PC-9 (cell line): ENCODE measurements around the gene CDH18. TPM values are rescaled to one million over a fixed set of nuclear protein-coding genes. Genes with fewer than 3 reads are reported as not detected.

Source experiments
- BruUV-seq: library from RNA; stranded (reverse); fragments of 400-500 nt; replicated peaks from 2 replicates; lab custom pipeline; 2021; lab: Mats Ljungman, UMichigan
- CTCF ChIA-PET: fragments of 300-600 bp; sonication (Branson Sonifier 250); formaldehyde crosslinking; loops from one replicate; lab custom pipeline; 2022; ENCODE audit warnings: antibody characterized with exemption; lab: Charles Lee
- POLR2A ChIA-PET: fragments of 300-600 bp; sonication (Branson Sonifier 250); formaldehyde crosslinking; loops from one replicate; lab custom pipeline; 2022; ENCODE audit warnings: antibody characterized with exemption; ENCODE audit not compliant: unreplicated experiment; lab: Charles Lee
- DNase-seq, 2 experiments: peaks; one replicate each; pipeline versions ENCODE4 v3.0.0 to v3.0.0-alpha.2; 2015 to 2022; ENCODE audit warnings: mixed read lengths in 1 of 2
- H2AFZ ChIP-seq: fragments of 200-600 bp; sonication (generic); 2 replicates; pipeline ENCODE4 v1.8.1; 2017; ENCODE audit warnings: antibody characterized with exemption
- H3F3A ChIP-seq: fragments of 200-600 bp; sonication (generic); 2 replicates; pipeline ENCODE4 v1.8.1; 2017; ENCODE audit warnings: antibody characterized with exemption, mild to moderate bottlenecking, low read depth; ENCODE audit not compliant: insufficient read depth
- H3K27ac ChIP-seq: fragments of 200-600 bp; sonication (generic); 2 replicates; pipeline ENCODE4 v1.6.1; 2016; ENCODE audit warnings: mixed run types
- H3K27me3 ChIP-seq: fragments of 200-600 bp; sonication (generic); 2 replicates; pipeline ENCODE4 v1.6.1; 2016; ENCODE audit warnings: low read depth, mixed run types; ENCODE audit not compliant: insufficient read depth
- H3K36me3 ChIP-seq: fragments of 200-600 bp; sonication (generic); 2 replicates; pipeline ENCODE4 v1.6.1; 2016; ENCODE audit warnings: low read depth, mixed run types
- H3K4me1 ChIP-seq: fragments of 200-600 bp; sonication (generic); replicated peaks from 2 replicates; pipeline ENCODE4 v1.6.1; 2016; ENCODE audit warnings: mixed run types; ENCODE audit not compliant: insufficient read depth
- H3K4me2 ChIP-seq: fragments of 200-600 bp; sonication (generic); 2 replicates; pipeline ENCODE4 v1.6.1; 2017; ENCODE audit warnings: mixed run types
- H3K4me3 ChIP-seq: fragments of 200-600 bp; sonication (generic); 2 replicates; pipeline ENCODE4 v1.6.1; 2016; ENCODE audit warnings: mixed run types
- H3K79me2 ChIP-seq: fragments of 200-600 bp; sonication (generic); 2 replicates; pipeline ENCODE4 v1.6.1; 2017; ENCODE audit warnings: low read depth, mixed run types
- H3K9me2 ChIP-seq: fragments of 200-600 bp; sonication (generic); 2 replicates; pipeline ENCODE4 v1.8.1; 2017; ENCODE audit warnings: mild to moderate bottlenecking; ENCODE audit not compliant: insufficient read depth
- H3K9me3 ChIP-seq: fragments of 200-600 bp; sonication (generic); 2 replicates; pipeline ENCODE4 v1.8.1; 2016; ENCODE audit warnings: low read depth; ENCODE audit not compliant: insufficient read depth
- H4K20me1 ChIP-seq: fragments of 200-600 bp; sonication (generic); 2 replicates; pipeline ENCODE4 v1.8.1; 2017; ENCODE audit not compliant: insufficient read depth
- EZH2 ChIP-seq: fragments of 200-600 bp; sonication (generic); IDR thresholded peaks from 2 replicates; pipeline ENCODE4 v1.8.0; 2017; ENCODE audit warnings: antibody characterized with exemption, low read depth
- intact Hi-C: fragments of 100-400 bp; cut with micrococcal nuclease; formaldehyde crosslinking; loops from one replicate; pipeline ENCODE4 v1.10.0; 2022; ENCODE audit not compliant: unreplicated experiment
- total RNA-seq: library from RNA; stranded (reverse); gene quantifications from 2 replicates; pipeline ENCODE4 v1.2.3, GENCODE V29; 2021
- TF ChIP-seq, protein P1 (sequence below): fragments of 200-600 bp; sonication (generic); conservative IDR thresholded peaks from 2 replicates; pipeline ENCODE4 v1.6.1; 2017; ENCODE audit warnings: mixed run types, antibody characterized with exemption, mild to moderate bottlenecking, moderate library complexity

Gene CDH18
- total RNA-seq, 1 experiment from 2014 or later: not detected

DNA sequence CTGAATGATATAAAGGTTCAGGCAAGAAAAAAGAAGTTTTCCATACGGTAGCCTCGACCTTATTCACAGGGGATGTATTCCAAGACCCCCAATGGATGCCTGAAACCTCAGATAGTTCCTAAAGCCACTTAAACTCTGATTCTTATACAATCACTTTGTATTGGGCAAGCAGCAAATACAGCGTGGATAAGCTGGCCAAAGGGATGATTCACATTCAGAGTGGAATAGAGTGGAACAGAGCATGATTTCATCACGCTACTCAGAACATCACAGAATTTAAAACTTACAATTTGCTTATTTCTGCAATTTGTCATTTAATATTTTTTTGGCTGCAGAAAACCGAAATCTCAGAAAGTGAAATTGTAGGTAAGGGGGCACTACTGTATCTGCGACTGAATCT is 40.5 kb upstream of the CDH18 start:
- Histone ChIP-seq H3K4me3 (no peak overlapping the region), H3K79me2 (no peaks in the 10 kb centered on the region), H3K36me3 (no peaks in the 10 kb centered on the region), H3F3A (no peaks in the 10 kb centered on the region), H3K27me3 (no peaks in the 10 kb centered on the region), H3K9me3 (no peaks in the 10 kb centered on the region), H4K20me1 (no peaks in the 10 kb centered on the region), H3K9me2 (no peaks in the 10 kb centered on the region), H3K4me2 (no peak overlapping the region), H3K27ac (no peak overlapping the region), H2AFZ (no peak overlapping the region), H3K4me1 (no peaks in the 10 kb centered on the region)
- CTCF ChIA-PET: no interaction called here
- POLR2A ChIA-PET: no interaction called here
- intact Hi-C loops: no loop called here
- DNase-seq: no peak
- no TSS peak for BruUV-seq
- TF ChIP-seq, protein P1, sequence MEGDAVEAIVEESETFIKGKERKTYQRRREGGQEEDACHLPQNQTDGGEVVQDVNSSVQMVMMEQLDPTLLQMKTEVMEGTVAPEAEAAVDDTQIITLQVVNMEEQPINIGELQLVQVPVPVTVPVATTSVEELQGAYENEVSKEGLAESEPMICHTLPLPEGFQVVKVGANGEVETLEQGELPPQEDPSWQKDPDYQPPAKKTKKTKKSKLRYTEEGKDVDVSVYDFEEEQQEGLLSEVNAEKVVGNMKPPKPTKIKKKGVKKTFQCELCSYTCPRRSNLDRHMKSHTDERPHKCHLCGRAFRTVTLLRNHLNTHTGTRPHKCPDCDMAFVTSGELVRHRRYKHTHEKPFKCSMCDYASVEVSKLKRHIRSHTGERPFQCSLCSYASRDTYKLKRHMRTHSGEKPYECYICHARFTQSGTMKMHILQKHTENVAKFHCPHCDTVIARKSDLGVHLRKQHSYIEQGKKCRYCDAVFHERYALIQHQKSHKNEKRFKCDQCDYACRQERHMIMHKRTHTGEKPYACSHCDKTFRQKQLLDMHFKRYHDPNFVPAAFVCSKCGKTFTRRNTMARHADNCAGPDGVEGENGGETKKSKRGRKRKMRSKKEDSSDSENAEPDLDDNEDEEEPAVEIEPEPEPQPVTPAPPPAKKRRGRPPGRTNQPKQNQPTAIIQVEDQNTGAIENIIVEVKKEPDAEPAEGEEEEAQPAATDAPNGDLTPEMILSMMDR: no peak
- no peak for TF ChIP-seq EZH2

DNA sequence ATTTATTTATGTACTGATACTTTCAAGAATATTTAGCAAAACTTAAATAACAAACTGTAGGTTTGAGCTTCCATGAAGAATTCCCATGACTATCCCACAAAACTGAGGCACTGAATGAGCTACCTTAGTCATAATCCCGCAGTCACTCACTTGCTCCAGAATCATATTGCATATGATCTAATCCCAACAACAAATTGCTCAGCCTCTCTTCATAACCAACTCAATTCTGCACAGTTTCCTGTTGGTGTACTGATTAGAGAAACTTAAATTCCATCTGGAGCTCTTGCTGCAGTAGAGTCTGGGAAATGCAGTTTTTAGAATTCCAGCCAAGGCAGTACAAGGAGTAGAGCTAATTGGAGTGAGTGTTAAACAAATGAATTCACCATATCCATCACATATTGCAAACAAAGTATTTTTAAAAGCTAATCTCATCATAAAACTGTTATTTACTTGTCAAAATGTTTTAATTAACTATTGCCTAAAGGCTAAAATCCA is 35.7 kb upstream of the CDH18 start:
- POLR2A ChIA-PET: interaction anchor here (0.6 kb wide), 1 partner anchor 1422 kb away, joined by 3 read pairs; no protein-coding TSS in a partner anchor
- intact Hi-C loops: no loop called here
- DNase-seq: no peak
- Histone ChIP-seq H2AFZ (no peak overlapping the region), H3K79me2 (no peaks in the 10 kb centered on the region), H3K9me3 (no peaks in the 10 kb centered on the region), H3K27me3 (no peaks in the 10 kb centered on the region), H4K20me1 (no peaks in the 10 kb centered on the region), H3K36me3 (no peaks in the 10 kb centered on the region), H3F3A (no peaks in the 10 kb centered on the region), H3K9me2 (no peaks in the 10 kb centered on the region), H3K4me3 (no peak overlapping the region), H3K4me2 (no peak overlapping the region), H3K4me1 (no peaks in the 10 kb centered on the region), H3K27ac (no peak overlapping the region)
- TF ChIP-seq EZH2: no peak
- TF ChIP-seq, protein P1: no peak
- no TSS peak for BruUV-seq
- CTCF ChIA-PET: no interaction called here

DNA sequence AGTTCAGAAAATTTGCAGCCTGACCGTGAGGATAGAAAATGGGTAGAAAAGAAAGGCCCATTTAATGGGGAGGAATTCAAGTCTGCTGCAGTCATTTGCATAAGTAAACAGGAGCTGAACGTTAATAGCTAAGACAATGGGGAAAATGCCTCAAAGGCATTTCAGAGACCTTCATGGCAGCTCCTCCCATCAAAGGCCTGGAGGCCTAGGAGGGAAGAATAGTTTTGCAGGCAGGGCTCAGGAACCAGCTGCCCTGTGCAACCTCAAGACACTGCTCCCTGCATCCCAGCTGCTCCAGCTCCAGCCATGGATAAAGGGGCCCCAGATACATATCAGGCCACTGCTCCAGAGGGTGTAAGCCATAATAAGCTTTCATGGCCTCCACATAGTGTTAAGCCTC is 32.2 kb upstream of the CDH18 start:
- H4K20me1 ChIP-seq: no peaks in the 10 kb centered on the region

More for the DNA sequence above, 32.2 kb upstream of the CDH18 start:
- H3K9me2 ChIP-seq: no peaks in the 10 kb centered on the region
- no peak for TF ChIP-seq EZH2
- TF ChIP-seq, protein P1: no peak
- H3K4me3 ChIP-seq: no peak overlapping the region
- no peaks in the 10 kb centered on the region for H3K27me3 ChIP-seq
- ChIA-PET CTCF (no interaction called here), POLR2A (no interaction called here)
- H2AFZ ChIP-seq: no peak overlapping the region
- no peaks in the 10 kb centered on the region for H3K4me1 ChIP-seq
- no peaks in the 10 kb centered on the region for H3K36me3 ChIP-seq
- no peaks in the 10 kb centered on the region for H3F3A ChIP-seq
- no peak overlapping the region for H3K27ac ChIP-seq
- H3K9me3 ChIP-seq: no peaks in the 10 kb centered on the region
- no peak for DNase-seq
- no peaks in the 10 kb centered on the region for H3K79me2 ChIP-seq
- H3K4me2 ChIP-seq: no peak overlapping the region
- no TSS peak for BruUV-seq
- intact Hi-C loops: no loop called here
